IMR-90 (cell line): Measurements from ENCODE around the gene KRT4. TPM values are rescaled to one million over a fixed set of nuclear protein-coding genes. Genes with fewer than 3 reads are reported as not detected.

Experiments used
- ATAC-seq: fragments of 200-7000 bp; cut with Tn5 transposase; 2 replicates; pipeline ENCODE4 v1.9.1; 2020; ENCODE audit warnings: low read depth, mild to moderate bottlenecking, moderate library complexity
- BruUV-seq: library from RNA; stranded (reverse); fragments of 400-500 nt; replicated peaks from 2 replicates; lab custom pipeline; 2021; lab: Mats Ljungman, UMichigan
- CTCF ChIA-PET: fragments of 300-600 bp; formaldehyde crosslinking; extraction: SDS; loops from one replicate; lab custom pipeline; 2021; ENCODE audit warnings: antibody characterized with exemption; lab: Yijun Ruan, JAX
- POLR2A ChIA-PET: fragments of 300-600 bp; sonication (Branson Sonifier 250); formaldehyde crosslinking; loops from one replicate; lab custom pipeline; 2022; ENCODE audit warnings: antibody characterized with exemption; ENCODE audit not compliant: unreplicated experiment; lab: Charles Lee
- DNase-seq: peaks from one replicate; pipeline ENCODE4 v3.0.0; 2013
- H2AFZ ChIP-seq: replicated peaks from 2 replicates; pipeline ENCODE3; 2013; ENCODE audit warnings: low read length, mild to moderate bottlenecking; ENCODE audit not compliant: poor library complexity
- H2AK5ac ChIP-seq: 2 replicates; pipeline ENCODE4 v1.6.1; 2013; ENCODE audit warnings: low read depth, low read length, inconsistent platforms
- H2AK9ac ChIP-seq: replicated peaks from 2 replicates; pipeline ENCODE3; 2013; ENCODE audit warnings: mild to moderate bottlenecking, low read depth, low read length, moderate library complexity; ENCODE audit not compliant: poor library complexity
- H2BK120ac ChIP-seq: 2 replicates; pipeline ENCODE4 v1.6.1; 2013; ENCODE audit warnings: low read depth, low read length, inconsistent platforms
- H2BK15ac ChIP-seq: 3 replicates; pipeline ENCODE4 v1.6.1; 2013; ENCODE audit warnings: low read depth, low read length, inconsistent platforms
- H2BK20ac ChIP-seq: 2 replicates; pipeline ENCODE4 v1.6.1; 2013; ENCODE audit warnings: low read depth, mild to moderate bottlenecking, inconsistent platforms, low read length, moderate library complexity
- H2BK5ac ChIP-seq: 2 replicates; pipeline ENCODE4 v1.6.1; 2013; ENCODE audit warnings: mild to moderate bottlenecking, low read depth, low read length, inconsistent platforms; ENCODE audit not compliant: poor library complexity, severe bottlenecking
- H3K14ac ChIP-seq: replicated peaks from 2 replicates; pipeline ENCODE4 v1.6.1; 2013; ENCODE audit warnings: low read depth, low read length, inconsistent platforms
- H3K18ac ChIP-seq: 2 replicates; pipeline ENCODE4 v1.6.1; 2013; ENCODE audit warnings: low read depth, low read length, control low read depth
- H3K23ac ChIP-seq: 2 replicates; pipeline ENCODE4 v1.6.1; 2013; ENCODE audit warnings: low read depth, low read length, inconsistent platforms
- H3K27ac ChIP-seq: 2 replicates; pipeline ENCODE4 v1.5.1; 2013; ENCODE audit warnings: mild to moderate bottlenecking, control low read depth, low read length; ENCODE audit not compliant: insufficient read depth
- H3K27me3 ChIP-seq: 2 replicates; pipeline ENCODE4 v1.6.1; 2013; ENCODE audit warnings: low read length; ENCODE audit not compliant: control insufficient read depth, insufficient read depth
- H3K36me3 ChIP-seq: 2 replicates; pipeline ENCODE4 v1.6.1; 2013; ENCODE audit warnings: low read length, mixed read lengths; ENCODE audit not compliant: control insufficient read depth, insufficient read depth
- H3K4ac ChIP-seq: 2 replicates; pipeline ENCODE4 v1.6.1; 2013; ENCODE audit warnings: low read depth, low read length, inconsistent platforms
- H3K4me1 ChIP-seq: 2 replicates; pipeline ENCODE4 v1.6.1; 2013; ENCODE audit warnings: low read length, mixed read lengths; ENCODE audit not compliant: control insufficient read depth, insufficient read depth
- H3K4me2 ChIP-seq: 2 replicates; pipeline ENCODE4 v1.6.1; 2013; ENCODE audit warnings: low read depth, mild to moderate bottlenecking, control low read depth, low read length, moderate library complexity
- H3K4me3 ChIP-seq: 2 replicates; pipeline ENCODE4 v1.5.1; 2013; ENCODE audit warnings: low read depth, mild to moderate bottlenecking, control low read depth, low read length, moderate library complexity; ENCODE audit not compliant: insufficient read depth
- H3K56ac ChIP-seq: 2 replicates; pipeline ENCODE4 v1.6.1; 2013; ENCODE audit warnings: low read length, inconsistent platforms; ENCODE audit not compliant: insufficient read depth; ENCODE audit errors: extremely low read depth
- H3K79me1 ChIP-seq, 2 experiments: 2 replicates each; pipeline ENCODE4 v1.6.1; 2013; ENCODE audit warnings: low read length in 2 of 2, inconsistent platforms in 1 of 2, low read depth in 1 of 2
- H3K9ac ChIP-seq: 2 replicates; pipeline ENCODE4 v1.6.1; 2013; ENCODE audit warnings: low read depth, low read length, control low read depth
- H3K9me1 ChIP-seq: 2 replicates; pipeline ENCODE4 v1.6.1; 2013; ENCODE audit warnings: low read length, inconsistent platforms; ENCODE audit not compliant: insufficient read depth
- H3K9me3 ChIP-seq: 2 replicates; pipeline ENCODE4 v1.6.1; 2013; ENCODE audit warnings: low read length; ENCODE audit not compliant: control insufficient read depth, insufficient read depth
- H4K20me1 ChIP-seq: 2 replicates; pipeline ENCODE4 v1.6.1; 2013; ENCODE audit warnings: low read length, inconsistent platforms; ENCODE audit not compliant: insufficient read depth
- H4K5ac ChIP-seq: 2 replicates; pipeline ENCODE4 v1.6.1; 2013; ENCODE audit warnings: mild to moderate bottlenecking, low read depth, low read length, control low read depth
- H4K8ac ChIP-seq, 2 experiments: 2 replicates each; pipeline ENCODE4 v1.6.1; 2013; ENCODE audit warnings: low read depth in 2 of 2, low read length in 2 of 2, control low read depth in 1 of 2, inconsistent platforms in 1 of 2
- H4K91ac ChIP-seq: 2 replicates; pipeline ENCODE4 v1.6.1; 2013; ENCODE audit warnings: low read depth, low read length, inconsistent platforms; ENCODE audit not compliant: insufficient read depth
- RAD21 ChIP-seq: IDR thresholded peaks from 2 replicates; pipeline ENCODE4 v1.6.1; 2012; ENCODE audit warnings: low read length, improper control_type of control experiment
- WGBS, 2 experiments: methylation state at CpG; one replicate each; pipeline versions ENCODE4 v1.1.5 to v1.1.7; 2013; ENCODE audit warnings: missing lambda C conversion rate in 2 of 2; ENCODE audit not compliant: insufficient read length in 1 of 2; ENCODE audit errors: extremely low coverage in 2 of 2; 5-methylcytosine and 5-hydroxymethylcytosine counted together
- dilution Hi-C: fragments of 300-500 bp; cut with HindIII; formaldehyde crosslinking; loops from one replicate; pipeline ENCODE4 v1.14.3; 2018; ENCODE audit warnings: low sequenced_read_pairs; ENCODE audit not compliant: unreplicated experiment
- in situ Hi-C: fragments of 300-500 bp; cut with MboI; formaldehyde crosslinking; loops from 3 replicates; pipeline ENCODE4 v1.14.3; 2019; ENCODE audit warnings: low sequenced_read_pairs, inconsistent platforms, mixed read lengths
- intact Hi-C: fragments of 100-400 bp; cut with micrococcal nuclease; formaldehyde crosslinking; loops from 2 replicates; pipeline ENCODE4 v1.10.0; 2022
- polyA plus RNA-seq, 3 experiments: library from polyadenylated mRNA; depleted of rRNA; stranded (reverse); fragments of >200 nt; gene quantifications; 2 replicates each; pipeline ENCODE4 v1.2.3, GENCODE V29; 2012; ENCODE audit warnings: low replicate concordance in 1 of 3
- total RNA-seq: library from RNA; depleted of rRNA; stranded (reverse); fragments of >200 nt; gene quantifications from 2 replicates; pipeline ENCODE4 v1.2.3, GENCODE V29; 2012

Gene KRT4
- total and polyA plus RNA-seq, 2 of the 4 experiments (the other 2 are of a cell fraction) = under 0.01 to 0.07 TPM

DNA sequence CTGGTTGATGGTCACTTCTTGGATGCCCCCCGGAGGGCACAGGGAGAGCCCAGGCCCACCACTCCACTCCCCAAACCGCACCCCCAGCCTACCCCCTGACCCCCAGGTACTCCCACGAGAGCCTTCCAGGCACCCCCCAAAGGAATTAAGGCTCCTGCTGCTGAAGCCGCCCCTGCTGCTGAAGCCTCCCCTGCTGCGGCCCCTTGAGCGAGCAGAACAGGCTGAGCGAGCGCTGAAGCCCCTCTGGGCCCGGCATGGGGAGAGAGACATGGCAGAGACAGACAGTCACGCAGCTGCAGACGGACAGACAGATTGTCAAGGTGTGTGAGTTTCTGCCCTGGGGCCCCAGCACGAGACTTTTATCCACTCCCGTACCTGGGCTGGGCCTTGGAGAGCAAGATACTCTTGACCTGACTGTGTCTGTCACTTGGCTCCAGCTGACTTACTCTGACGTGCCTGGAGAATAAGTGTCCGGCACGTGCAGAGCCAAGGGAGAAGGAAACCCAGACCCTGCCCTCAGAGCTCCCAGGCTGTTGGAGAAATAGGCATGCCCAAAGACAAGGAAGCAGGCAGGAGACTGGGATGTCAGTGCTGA lies 34.8 kb upstream of the KRT4 start, which contains the start of gene KRT78:
Gene KRT78, minus strand, starts transcription at position 334 of the 595 bp plus-strand sequence. Its CDS starts 64 bp downstream, at position 270.
- Histone ChIP-seq H3K14ac (no peak within 1 kb of the TSS), H4K5ac (no peak within 1 kb of the TSS), H2BK15ac (no peak within 1 kb of the TSS), H3K36me3 (no peaks in the 10 kb centered on the region), H3K9me1 (no peaks in the 10 kb centered on the region), H3K4me2 (no peak within 1 kb of the TSS), H2AFZ (peak within 1 kb of the TSS; percentile 21), H3K9ac (no peak within 1 kb of the TSS), H2BK20ac (no peak within 1 kb of the TSS), H2BK5ac (no peak within 1 kb of the TSS), H2AK9ac (no peak within 1 kb of the TSS), H3K18ac (no peak within 1 kb of the TSS), H3K23ac (no peak within 1 kb of the TSS), H2AK5ac (no peak within 1 kb of the TSS), H3K56ac (no peak within 1 kb of the TSS), H4K91ac (no peak within 1 kb of the TSS), H3K27ac (no peak within 1 kb of the TSS), H3K4me3 (no peak within 1 kb of the TSS), H2BK120ac (no peak within 1 kb of the TSS), H3K9me3 (no peaks in the 10 kb centered on the region), H4K8ac (no peak within 1 kb of the TSS), H3K4me1 (no peaks in the 10 kb centered on the region), H4K20me1 (no peaks in the 10 kb centered on the region), H3K4ac (no peak within 1 kb of the TSS), H3K27me3 (peaks cover 56% of the 10 kb centered on the region), H3K79me1 (no peaks in the 10 kb centered on the region)
- TF ChIP-seq RAD21 = no peak
- intact Hi-C loops = no loop called here
- dilution Hi-C loops = no loop called here
- ATAC-seq = no peak
- DNase-seq = no peak
- WGBS, 2 experiments = 64% methylated on average over 10 of the region's 16 CpGs; no CpG with 5 or more reads in 1 of the 2 experiments
- no TSS peak for BruUV-seq
- ChIA-PET POLR2A (no interaction called here), CTCF (no interaction called here)
- in situ Hi-C loops = no loop called here
